Activated CD8-positive, alpha-beta memory T cell treated with anti-CD3 and anti-CD28 coated beads, Interleukin-2, amount 10 ng/mL, durations not matched to agents 7 days and 5 days (primary cell): ENCODE measurements around the gene MCTP1. TPM values are rescaled to one million over a fixed set of nuclear protein-coding genes. Genes with fewer than 3 reads are reported as not detected.

Experiments
- ATAC-seq: fragments of 150-1000 bp; cut with Tn5 transposase; one replicate; pipeline ENCODE4 v1.10.0; 2021; ENCODE audit warnings: moderate library complexity
- CTCF ChIA-PET: fragments of 350-600 bp; sonication (Branson Sonifier 250); formaldehyde crosslinking; loops from one replicate; lab custom pipeline; 2021; ENCODE audit warnings: antibody characterized with exemption; lab: Charles Lee
- DNase-seq: peaks from one replicate; pipeline ENCODE4 v3.0.0-alpha.2; 2020
- H3K27ac Mint-ChIP-seq: one replicate; pipeline ENCODE4 v1.8.0; 2021; ENCODE audit warnings: mild to moderate bottlenecking, mixed read lengths
- H3K27me3 Mint-ChIP-seq: one replicate; pipeline ENCODE4 v1.8.0; 2021; ENCODE audit warnings: mixed read lengths
- H3K36me3 Mint-ChIP-seq: one replicate; pipeline ENCODE4 v1.8.0; 2021; ENCODE audit warnings: mild to moderate bottlenecking, mixed read lengths
- H3K4me1 Mint-ChIP-seq: one replicate; pipeline ENCODE4 v1.8.0; 2021; ENCODE audit warnings: mixed read lengths
- H3K4me3 Mint-ChIP-seq: one replicate; pipeline ENCODE4 v1.8.0; 2021; ENCODE audit warnings: mild to moderate bottlenecking, moderate library complexity, mixed read lengths
- H3K9me3 Mint-ChIP-seq: one replicate; pipeline ENCODE4 v1.8.0; 2022; ENCODE audit warnings: low read depth, mixed read lengths
- total RNA-seq, 2 experiments: library from RNA; stranded (reverse); gene quantifications; one replicate each; pipeline ENCODE4 v1.2.3, GENCODE V29; 2021

The MCTP1 gene
- total RNA-seq, 2 experiments from 2014 or later: not detected

GRCh38 chr5:95083606-95084005, 201.3 kb downstream of the MCTP1 start:
- Mint-ChIP-seq H3K27ac (no peak overlapping the region), H3K9me3 (no peaks in the 10 kb centered on the region), H3K36me3 (no peaks in the 10 kb centered on the region), H3K27me3 (peaks cover 15% of the 10 kb centered on the region), H3K4me3 (no peak overlapping the region), H3K4me1 (peaks cover 11% of the 10 kb centered on the region)
- ATAC-seq (no peak), DNase-seq (no peak)
- CTCF ChIA-PET: no interaction called here

DNA sequence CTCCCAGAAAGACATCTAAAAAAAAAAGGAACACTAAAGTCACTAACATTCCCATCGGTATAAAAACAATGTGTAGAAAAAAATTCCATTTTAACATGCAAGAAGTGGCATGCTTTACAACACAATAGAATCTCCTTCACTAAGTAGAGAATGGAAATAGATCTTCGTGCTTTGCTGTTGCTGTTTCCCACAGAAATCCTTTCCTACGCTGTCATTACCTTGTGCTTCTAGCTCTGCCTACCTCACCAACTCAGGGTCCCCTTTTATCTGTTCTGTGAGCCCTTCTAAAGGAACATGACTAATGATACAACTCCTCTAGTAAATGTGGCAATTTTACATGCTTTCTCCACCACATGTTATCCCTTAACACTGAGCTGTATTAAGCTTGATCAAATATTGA, 202.9 kb downstream of the MCTP1 start:
- CTCF ChIA-PET: no interaction called here
- H3K27ac Mint-ChIP-seq: no peak overlapping the region
- H3K36me3 Mint-ChIP-seq: no peaks in the 10 kb centered on the region
- no peaks in the 10 kb centered on the region for H3K9me3 Mint-ChIP-seq
- ATAC-seq (no peak), DNase-seq (no peak)
- peaks cover 11% of the 10 kb centered on the region for H3K4me1 Mint-ChIP-seq
- no peak overlapping the region for H3K4me3 Mint-ChIP-seq
- H3K27me3 Mint-ChIP-seq: peaks cover 15% of the 10 kb centered on the region

GRCh38 chr5:95081500-95081960, 203.4 kb downstream of the MCTP1 start:
- Mint-ChIP-seq H3K36me3 (no peaks in the 10 kb centered on the region), H3K27me3 (peaks cover 15% of the 10 kb centered on the region), H3K4me1 (peaks cover 11% of the 10 kb centered on the region), H3K4me3 (no peak overlapping the region), H3K27ac (no peak overlapping the region), H3K9me3 (no peaks in the 10 kb centered on the region)
- peak; percentile 50 for DNase-seq
- ATAC-seq: peak; percentile 80
- CTCF ChIA-PET: no interaction called here

- H3K27me3 Mint-ChIP-seq: peaks cover 12% of the 10 kb centered on the region
- no peak overlapping the region for H3K4me3 Mint-ChIP-seq
- DNase-seq (no peak), ATAC-seq (no peak)
- no peak overlapping the region for H3K27ac Mint-ChIP-seq
- H3K4me1 Mint-ChIP-seq: peaks cover 11% of the 10 kb centered on the region
- no peaks in the 10 kb centered on the region for H3K9me3 Mint-ChIP-seq
- CTCF ChIA-PET: no interaction called here
- no peaks in the 10 kb centered on the region for H3K36me3 Mint-ChIP-seq
Observed at GRCh38 chr5:95080441-95080840, 204.5 kb downstream of the MCTP1 start.

DNA sequence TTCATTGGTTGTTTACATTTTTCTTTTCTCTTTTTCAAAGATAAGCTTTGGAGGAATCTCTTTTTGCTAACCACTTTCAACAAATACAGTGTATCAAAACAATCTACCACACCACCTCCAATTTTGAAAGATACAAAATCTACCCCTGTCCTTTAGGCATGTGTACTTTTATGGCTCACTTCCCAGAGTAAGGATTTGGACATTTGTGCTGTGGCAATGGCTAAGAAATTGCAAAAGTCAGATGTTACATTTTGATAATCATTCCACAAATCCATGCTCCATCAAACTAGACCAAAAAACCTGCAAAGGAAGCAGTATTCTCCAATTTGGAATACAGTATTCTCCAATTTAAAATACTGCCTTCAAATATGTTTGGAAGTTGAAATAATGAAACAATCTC, 204.9 kb downstream of the MCTP1 start:
- CTCF ChIA-PET: no interaction called here

DNA sequence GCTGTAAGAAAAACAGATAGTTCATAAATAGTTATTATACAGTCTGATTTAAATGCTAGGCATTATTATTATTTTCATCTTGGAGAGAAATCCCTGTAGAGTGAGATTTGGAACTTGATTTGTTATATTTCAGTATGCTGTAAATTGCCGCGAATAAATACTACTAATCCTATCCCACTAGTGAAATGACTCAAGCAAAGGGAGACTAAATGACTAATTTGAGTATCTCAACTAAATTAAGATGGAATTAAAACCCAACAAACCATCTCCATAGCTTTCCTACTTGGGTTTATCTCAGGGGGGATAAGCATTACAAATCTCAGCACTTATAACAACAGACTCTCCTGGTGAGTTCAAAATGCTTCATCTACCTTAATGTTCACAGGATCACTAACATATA, 206.0 kb downstream of the MCTP1 start:
- H3K9me3 Mint-ChIP-seq: no peaks in the 10 kb centered on the region
- CTCF ChIA-PET: no interaction called here
- no peak for DNase-seq
- no peak overlapping the region for H3K27ac Mint-ChIP-seq
- peaks cover 11% of the 10 kb centered on the region for H3K4me1 Mint-ChIP-seq
- ATAC-seq: no peak
- no peaks in the 10 kb centered on the region for H3K36me3 Mint-ChIP-seq
- H3K27me3 Mint-ChIP-seq: peaks cover 7% of the 10 kb centered on the region
- no peak overlapping the region for H3K4me3 Mint-ChIP-seq

More for the DNA sequence above, 204.9 kb downstream of the MCTP1 start:
- ATAC-seq (no peak), DNase-seq (no peak)
- Mint-ChIP-seq H3K9me3 (no peaks in the 10 kb centered on the region), H3K27me3 (peaks cover 12% of the 10 kb centered on the region), H3K27ac (no peak overlapping the region), H3K4me3 (no peak overlapping the region), H3K36me3 (no peaks in the 10 kb centered on the region), H3K4me1 (peaks cover 11% of the 10 kb centered on the region)

DNA sequence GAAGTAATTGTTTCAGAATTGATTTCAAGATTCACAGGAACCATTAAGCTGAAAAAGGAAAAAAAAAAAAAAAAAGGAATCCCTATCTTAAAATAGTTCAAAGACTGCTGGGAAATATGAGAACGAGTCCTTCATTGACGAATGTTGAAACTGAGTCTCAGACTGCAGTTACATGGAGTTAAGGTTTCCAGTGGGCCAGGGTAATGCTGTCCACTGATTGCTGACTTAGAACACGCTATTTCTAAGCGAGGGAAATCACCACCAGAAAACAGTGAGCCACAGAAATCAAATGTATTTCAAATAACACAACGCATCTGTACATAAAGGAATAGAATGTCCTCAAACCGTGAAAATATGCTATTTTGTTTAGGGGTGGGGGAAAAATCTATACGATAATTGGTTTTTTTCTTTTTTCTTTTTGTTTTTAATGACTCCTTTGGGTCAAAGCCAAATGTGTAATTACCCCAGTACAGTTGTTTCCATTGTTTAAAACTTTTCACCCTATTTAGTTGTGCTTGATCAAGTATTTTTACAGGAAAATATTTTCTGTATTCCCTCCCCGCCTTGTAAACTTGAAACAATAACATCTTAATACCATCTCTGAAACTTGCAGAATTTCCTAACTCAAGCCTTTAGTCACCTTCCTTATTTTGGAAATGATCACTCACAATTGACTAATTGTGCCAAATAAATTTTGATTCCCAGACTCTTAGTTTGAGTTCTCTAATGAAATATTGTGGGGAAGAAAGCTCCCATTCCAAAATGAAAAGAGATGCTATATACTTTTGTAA, 208.3 kb downstream of the MCTP1 start:
- Mint-ChIP-seq H3K27me3 (peaks cover 7% of the 10 kb centered on the region), H3K4me1 (peaks cover 6% of the 10 kb centered on the region), H3K27ac (no peak overlapping the region), H3K36me3 (no peaks in the 10 kb centered on the region), H3K4me3 (no peak overlapping the region), H3K9me3 (no peaks in the 10 kb centered on the region)
- no peak for ATAC-seq
- CTCF ChIA-PET: no interaction called here
- no peak for DNase-seq

DNA sequence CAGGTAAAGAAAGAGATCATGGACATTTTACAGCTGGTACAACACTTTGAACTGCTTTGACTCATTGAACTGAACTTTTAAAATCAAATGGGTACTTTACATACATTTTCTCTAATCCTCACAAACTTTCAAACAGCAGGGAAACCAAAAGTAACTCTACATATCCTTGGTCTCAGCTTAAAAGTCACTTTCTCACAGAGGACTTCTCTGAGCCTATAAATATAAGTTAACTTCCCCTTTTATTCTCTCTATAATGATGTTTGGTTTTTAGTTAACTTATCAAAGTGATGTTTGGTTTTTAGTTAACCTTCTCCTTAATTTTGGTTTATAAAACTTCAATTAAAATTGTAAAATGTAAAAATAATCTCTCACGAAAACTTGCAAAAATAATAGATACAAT, 209.8 kb downstream of the MCTP1 start:
- peaks cover 1% of the 10 kb centered on the region for H3K27me3 Mint-ChIP-seq
- ATAC-seq (no peak), DNase-seq (no peak)
- H3K4me1 Mint-ChIP-seq: no peaks in the 10 kb centered on the region
- no peaks in the 10 kb centered on the region for H3K9me3 Mint-ChIP-seq
- CTCF ChIA-PET: no interaction called here
- no peaks in the 10 kb centered on the region for H3K36me3 Mint-ChIP-seq
- no peak overlapping the region for H3K4me3 Mint-ChIP-seq
- H3K27ac Mint-ChIP-seq: no peak overlapping the region

DNA sequence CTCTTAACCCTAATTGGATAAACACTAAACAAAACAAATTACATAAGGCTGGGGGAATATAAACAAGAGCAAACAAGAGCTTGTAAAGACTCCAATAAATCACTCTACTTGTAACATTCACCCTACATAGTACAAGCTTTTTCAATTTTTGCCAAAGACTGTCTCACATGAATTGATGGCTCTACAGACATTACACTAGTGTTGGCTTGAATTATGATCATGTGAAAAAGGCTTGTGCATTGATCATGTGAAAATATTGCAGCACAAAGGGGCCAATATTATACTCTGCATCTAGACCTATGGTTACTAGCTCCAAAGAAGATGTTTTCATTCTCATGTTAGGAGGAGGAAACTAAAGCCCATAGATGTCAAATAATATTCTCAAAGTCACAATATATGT, 212.6 kb downstream of the MCTP1 start:
- no peak overlapping the region for H3K27ac Mint-ChIP-seq
- no peak for ATAC-seq
- CTCF ChIA-PET: no interaction called here
- H3K4me3 Mint-ChIP-seq: no peak overlapping the region
- DNase-seq: no peak
- H3K36me3 Mint-ChIP-seq: no peaks in the 10 kb centered on the region
- H3K27me3 Mint-ChIP-seq: no peaks in the 10 kb centered on the region
- no peaks in the 10 kb centered on the region for H3K4me1 Mint-ChIP-seq
- no peaks in the 10 kb centered on the region for H3K9me3 Mint-ChIP-seq

DNA sequence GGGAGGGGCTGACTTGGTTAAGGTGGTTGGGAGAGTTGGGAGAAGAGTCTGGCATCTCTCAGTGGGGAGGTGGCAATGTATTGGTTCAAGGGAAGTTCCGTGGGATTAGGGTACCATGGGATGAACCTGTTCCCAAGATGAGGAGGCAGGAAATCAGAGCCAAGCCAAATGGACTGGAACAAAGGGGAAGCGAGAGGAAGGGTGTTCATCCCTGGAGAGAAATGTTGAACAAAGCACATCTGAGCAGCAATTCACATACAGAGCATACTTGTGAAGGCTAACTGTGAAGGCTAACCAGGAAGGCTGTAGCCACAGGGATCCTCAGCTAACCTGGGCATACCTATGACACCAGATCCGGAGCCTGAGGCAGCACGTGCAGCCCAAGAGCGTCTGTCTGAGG, 214.0 kb downstream of the MCTP1 start:
- no peak overlapping the region for H3K27ac Mint-ChIP-seq

DNA sequence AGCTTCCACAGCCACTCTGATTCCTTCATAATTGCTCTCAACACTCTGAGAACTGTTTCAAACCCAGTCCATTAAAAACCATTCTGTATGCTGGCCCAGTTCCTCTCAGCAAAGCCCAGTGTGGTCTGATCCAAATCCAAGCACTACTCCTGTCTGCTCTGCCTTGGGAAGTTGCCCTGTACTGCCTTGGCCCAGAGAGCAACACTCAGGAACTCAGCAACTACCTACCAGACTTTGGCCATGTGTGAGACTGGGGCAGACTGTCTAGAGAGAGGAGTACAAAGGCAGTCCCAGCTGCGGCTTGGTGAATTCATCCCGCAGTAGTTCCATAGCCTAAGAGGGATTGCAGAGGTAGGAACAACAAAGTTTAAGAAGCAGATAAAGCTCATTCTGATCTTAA, 214.4 kb downstream of the MCTP1 start:
- Mint-ChIP-seq H3K4me1 (no peaks in the 10 kb centered on the region), H3K27ac (no peak overlapping the region), H3K9me3 (no peaks in the 10 kb centered on the region), H3K4me3 (no peak overlapping the region), H3K27me3 (no peaks in the 10 kb centered on the region), H3K36me3 (no peaks in the 10 kb centered on the region)
- ATAC-seq (no peak), DNase-seq (no peak)
- CTCF ChIA-PET: no interaction called here

More for the DNA sequence above, 214.0 kb downstream of the MCTP1 start:
- no peaks in the 10 kb centered on the region for H3K27me3 Mint-ChIP-seq
- ATAC-seq (no peak), DNase-seq (no peak)
- H3K4me3 Mint-ChIP-seq: no peak overlapping the region
- H3K36me3 Mint-ChIP-seq: no peaks in the 10 kb centered on the region
- H3K4me1 Mint-ChIP-seq: no peaks in the 10 kb centered on the region
- no peaks in the 10 kb centered on the region for H3K9me3 Mint-ChIP-seq
- CTCF ChIA-PET: no interaction called here

- H3K27me3 Mint-ChIP-seq: no peaks in the 10 kb centered on the region
- no peaks in the 10 kb centered on the region for H3K9me3 Mint-ChIP-seq
- DNase-seq (no peak), ATAC-seq (no peak)
- CTCF ChIA-PET: no interaction called here
- no peaks in the 10 kb centered on the region for H3K4me1 Mint-ChIP-seq
- H3K27ac Mint-ChIP-seq: no peak overlapping the region
- H3K36me3 Mint-ChIP-seq: no peaks in the 10 kb centered on the region
- no peak overlapping the region for H3K4me3 Mint-ChIP-seq
Observed at GRCh38 chr5:95069948-95070347, 214.9 kb downstream of the MCTP1 start.

- no peaks in the 10 kb centered on the region for H3K4me1 Mint-ChIP-seq
- ATAC-seq: no peak
- DNase-seq: no peak
- H3K9me3 Mint-ChIP-seq: no peaks in the 10 kb centered on the region
- H3K36me3 Mint-ChIP-seq: no peaks in the 10 kb centered on the region
- CTCF ChIA-PET: no interaction called here
- no peaks in the 10 kb centered on the region for H3K27me3 Mint-ChIP-seq
- H3K27ac Mint-ChIP-seq: no peak overlapping the region
- H3K4me3 Mint-ChIP-seq: no peak overlapping the region
Observed at GRCh38 chr5:95069021-95069420, 215.9 kb downstream of the MCTP1 start.

DNA sequence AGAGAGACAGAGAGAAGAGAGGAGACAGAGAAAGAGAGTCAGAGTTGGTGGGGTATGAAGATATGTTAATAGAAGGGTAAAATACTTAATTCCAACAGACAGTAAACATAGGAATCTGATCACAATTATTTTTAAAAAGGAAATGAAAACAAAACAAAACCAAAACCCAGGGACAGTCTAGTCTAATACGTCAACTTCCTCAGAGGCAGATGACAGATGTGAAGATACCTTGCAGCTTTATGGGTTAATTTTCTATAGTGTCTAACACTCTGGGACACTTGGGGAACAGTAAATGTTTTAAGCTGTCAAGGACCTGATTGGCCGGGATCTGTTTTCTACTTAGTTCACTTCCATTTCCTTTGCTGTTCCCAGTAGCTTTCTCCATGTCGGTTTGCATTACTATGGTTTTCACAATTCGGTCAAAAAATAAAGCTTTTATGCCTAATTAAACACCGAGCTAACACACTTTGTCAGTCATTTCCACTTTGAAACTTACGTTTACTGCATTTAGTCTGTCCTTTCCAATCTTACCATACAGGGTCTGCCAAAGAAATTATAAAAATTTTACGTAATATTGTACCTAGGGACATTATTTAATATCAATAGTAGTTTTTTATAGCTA, 216.5 kb downstream of the MCTP1 start:
- Mint-ChIP-seq H3K27ac (no peak overlapping the region), H3K27me3 (no peaks in the 10 kb centered on the region), H3K9me3 (no peaks in the 10 kb centered on the region), H3K4me3 (no peak overlapping the region), H3K36me3 (no peaks in the 10 kb centered on the region), H3K4me1 (no peaks in the 10 kb centered on the region)
- CTCF ChIA-PET: no interaction called here
- DNase-seq (no peak), ATAC-seq (no peak)
